GM12873 (cell line): ENCODE measurements around the gene EMID1.

Experiments
- TF ChIP-seq, protein P1 (sequence below): IDR thresholded peaks from 2 replicates; pipeline ENCODE4 v1.5.1; 2012; ENCODE audit warnings: low read depth, mild to moderate bottlenecking, moderate library complexity, low read length, control low read depth; ENCODE audit not compliant: insufficient read depth; ENCODE audit errors: missing control alignments

Gene EMID1

GRCh38 chr22:29205594-29206371, at the start of gene EMID1:
EMID1 (plus strand) TSS chr22:29205896; CDS start chr22:29206039, 143 bp downstream.
- TF ChIP-seq, protein P1, sequence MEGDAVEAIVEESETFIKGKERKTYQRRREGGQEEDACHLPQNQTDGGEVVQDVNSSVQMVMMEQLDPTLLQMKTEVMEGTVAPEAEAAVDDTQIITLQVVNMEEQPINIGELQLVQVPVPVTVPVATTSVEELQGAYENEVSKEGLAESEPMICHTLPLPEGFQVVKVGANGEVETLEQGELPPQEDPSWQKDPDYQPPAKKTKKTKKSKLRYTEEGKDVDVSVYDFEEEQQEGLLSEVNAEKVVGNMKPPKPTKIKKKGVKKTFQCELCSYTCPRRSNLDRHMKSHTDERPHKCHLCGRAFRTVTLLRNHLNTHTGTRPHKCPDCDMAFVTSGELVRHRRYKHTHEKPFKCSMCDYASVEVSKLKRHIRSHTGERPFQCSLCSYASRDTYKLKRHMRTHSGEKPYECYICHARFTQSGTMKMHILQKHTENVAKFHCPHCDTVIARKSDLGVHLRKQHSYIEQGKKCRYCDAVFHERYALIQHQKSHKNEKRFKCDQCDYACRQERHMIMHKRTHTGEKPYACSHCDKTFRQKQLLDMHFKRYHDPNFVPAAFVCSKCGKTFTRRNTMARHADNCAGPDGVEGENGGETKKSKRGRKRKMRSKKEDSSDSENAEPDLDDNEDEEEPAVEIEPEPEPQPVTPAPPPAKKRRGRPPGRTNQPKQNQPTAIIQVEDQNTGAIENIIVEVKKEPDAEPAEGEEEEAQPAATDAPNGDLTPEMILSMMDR: peak; percentile 15

- TF ChIP-seq, protein P1: no peak
Measured at GRCh38 chr22:29155966-29156365, 49.7 kb upstream of the EMID1 start.

DNA sequence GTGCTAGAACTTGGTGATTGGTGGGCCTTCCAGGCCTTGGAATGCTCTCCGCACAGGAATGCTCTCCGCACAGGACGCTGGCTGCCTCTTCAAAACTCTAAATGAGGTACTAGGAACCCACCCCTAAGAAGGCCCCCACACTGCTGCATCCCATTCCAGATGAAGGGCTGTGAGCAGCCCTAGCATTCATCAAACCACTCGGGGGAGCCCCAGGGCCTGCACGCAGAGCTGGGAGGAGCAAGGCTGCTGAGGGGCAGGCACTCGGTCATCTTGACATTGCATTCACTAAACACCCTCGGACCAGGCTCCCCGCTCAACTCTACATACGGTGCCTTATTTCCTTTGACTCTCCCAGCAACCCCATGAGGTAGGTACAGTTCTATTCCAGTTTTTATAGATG, 49.2 kb upstream of the EMID1 start:
- TF ChIP-seq, protein P1: peak; percentile 33

GRCh38 chr22:29157759-29158535, 47.7 kb upstream of the EMID1 start:
- TF ChIP-seq, protein P1: no peak

- TF ChIP-seq, protein P1: no peak
Measured at GRCh38 chr22:29158546-29158945, 47.1 kb upstream of the EMID1 start.

- TF ChIP-seq, protein P1: no peak
Measured at GRCh38 chr22:29163808-29164207, 41.9 kb upstream of the EMID1 start.

DNA sequence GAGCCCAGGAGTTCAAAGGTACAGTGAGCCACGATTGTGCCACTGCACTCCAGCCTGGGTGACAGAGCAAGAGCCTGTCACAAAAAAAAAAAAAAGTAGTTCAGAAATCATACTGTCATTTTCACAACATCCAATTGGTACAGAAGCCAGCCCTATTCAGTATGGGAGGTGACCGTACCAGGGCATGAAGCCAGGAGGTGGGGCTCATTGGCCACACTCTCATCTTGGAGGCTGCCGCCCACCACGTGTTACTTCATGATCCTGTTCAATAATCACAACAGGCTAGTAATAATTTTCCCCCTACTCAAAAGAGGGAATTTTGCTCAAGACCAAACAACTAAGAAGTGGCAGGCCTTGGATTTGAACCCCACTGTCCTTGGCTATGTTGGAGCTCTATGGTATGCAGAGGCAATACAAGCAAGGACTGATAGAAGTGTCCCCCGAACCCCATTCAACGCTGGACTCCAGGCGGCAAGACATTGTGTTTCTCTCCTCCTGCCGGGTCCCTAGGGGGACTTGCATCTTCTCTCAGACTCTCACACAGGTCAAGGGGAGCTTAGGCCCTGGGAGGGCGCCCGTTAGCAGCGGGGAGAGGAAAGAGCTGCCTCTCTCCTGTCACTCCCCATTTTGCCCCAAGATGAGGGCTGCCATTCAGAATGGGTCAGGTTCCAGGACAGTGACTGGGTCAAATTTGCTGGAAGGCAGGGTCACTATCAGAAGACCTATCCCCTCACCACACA, 40.2 kb upstream of the EMID1 start:
- TF ChIP-seq, protein P1: no peak
